KMS-11 (cell line): Measurements from ENCODE around the gene TSLP.

Source experiments
- H2AFZ ChIP-seq: fragments of 200-600 bp; sonication (generic); 2 replicates; pipeline ENCODE4 v1.6.1; 2016; ENCODE audit warnings: antibody characterized with exemption, mixed run types, low read depth
- H3K27ac ChIP-seq: fragments of 200-600 bp; sonication (generic); 2 replicates; pipeline ENCODE4 v1.6.1; 2016; ENCODE audit warnings: mild to moderate bottlenecking, mixed run types
- H3K27me3 ChIP-seq: fragments of 200-600 bp; sonication (generic); 2 replicates; pipeline ENCODE4 v1.6.1; 2017; ENCODE audit warnings: mild to moderate bottlenecking, low read depth, mixed run types, moderate library complexity; ENCODE audit not compliant: insufficient read depth
- H3K36me3 ChIP-seq: fragments of 200-600 bp; sonication (generic); 2 replicates; pipeline ENCODE4 v1.6.1; 2017; ENCODE audit warnings: mild to moderate bottlenecking, mixed run types; ENCODE audit not compliant: insufficient read depth
- H3K4me1 ChIP-seq: fragments of 200-600 bp; sonication (generic); 2 replicates; pipeline ENCODE4 v1.6.1; 2016; ENCODE audit warnings: mild to moderate bottlenecking, low read depth, mixed run types; ENCODE audit not compliant: poor library complexity, severe bottlenecking
- H3K4me2 ChIP-seq: fragments of 200-600 bp; sonication (generic); 2 replicates; pipeline ENCODE4 v1.7.0; 2016; ENCODE audit warnings: mild to moderate bottlenecking, mixed run types
- H3K4me3 ChIP-seq: fragments of 200-600 bp; sonication (generic); IDR thresholded peaks from 2 replicates; pipeline ENCODE4 v1.6.1; 2017; ENCODE audit warnings: low read depth, low read length, mixed read lengths; ENCODE audit not compliant: insufficient read depth
- H3K79me2 ChIP-seq: fragments of 200-600 bp; sonication (generic); 2 replicates; pipeline ENCODE4 v1.6.1; 2016; ENCODE audit warnings: low read depth, mixed run types; ENCODE audit not compliant: insufficient read depth
- H3K9ac ChIP-seq: fragments of 200-600 bp; sonication (generic); 2 replicates; pipeline ENCODE4 v1.6.1; 2016; ENCODE audit warnings: mild to moderate bottlenecking, mixed run types
- H4K20me1 ChIP-seq: fragments of 200-600 bp; sonication (generic); 2 replicates; pipeline ENCODE4 v1.6.1; 2016; ENCODE audit warnings: mild to moderate bottlenecking, mixed run types; ENCODE audit not compliant: insufficient read depth
- CTCF ChIP-seq: fragments of 200-600 bp; sonication (generic); conservative IDR thresholded peaks from 2 replicates; pipeline ENCODE4 v1.6.1; 2017; ENCODE audit warnings: low read depth, mild to moderate bottlenecking, antibody characterized with exemption, low read length, moderate library complexity, mixed read lengths

Gene TSLP

GRCh38 chr5:111066261-111066938 is 5.1 kb upstream of the TSLP start:
- H4K20me1 ChIP-seq = no peaks in the 10 kb centered on the region
- H2AFZ ChIP-seq = no peak overlapping the region
- no peak overlapping the region for H3K27ac ChIP-seq
- no peak overlapping the region for H3K9ac ChIP-seq
- H3K4me3 ChIP-seq = no peak overlapping the region
- no peaks in the 10 kb centered on the region for H3K27me3 ChIP-seq
- no peak overlapping the region for H3K4me2 ChIP-seq
- H3K79me2 ChIP-seq = no peaks in the 10 kb centered on the region
- H3K36me3 ChIP-seq = no peaks in the 10 kb centered on the region
- no peaks in the 10 kb centered on the region for H3K4me1 ChIP-seq
- TF ChIP-seq CTCF = no peak

GRCh38 chr5:111068213-111068612 is 3.3 kb upstream of the TSLP start:
- no peaks in the 10 kb centered on the region for H3K27me3 ChIP-seq
- H3K27ac ChIP-seq = no peak overlapping the region
- H3K9ac ChIP-seq = no peak overlapping the region

GRCh38 chr5:111069839-111070238 is 1.7 kb upstream of the TSLP start:
- no peak overlapping the region for H3K27ac ChIP-seq
- H3K79me2 ChIP-seq = no peaks in the 10 kb centered on the region
- H3K4me2 ChIP-seq = no peak overlapping the region
- no peak for TF ChIP-seq CTCF
- H3K4me3 ChIP-seq = no peak overlapping the region
- H2AFZ ChIP-seq = no peak overlapping the region
- no peaks in the 10 kb centered on the region for H3K36me3 ChIP-seq
- no peaks in the 10 kb centered on the region for H3K27me3 ChIP-seq
- H4K20me1 ChIP-seq = no peaks in the 10 kb centered on the region
- no peak overlapping the region for H3K9ac ChIP-seq
- peaks cover 2% of the 10 kb centered on the region for H3K4me1 ChIP-seq

More at GRCh38 chr5:111068213-111068612, 3.3 kb upstream of the TSLP start:
- no peak overlapping the region for H3K4me3 ChIP-seq
- TF ChIP-seq CTCF = no peak
- no peaks in the 10 kb centered on the region for H4K20me1 ChIP-seq
- no peak overlapping the region for H3K4me2 ChIP-seq
- H3K36me3 ChIP-seq = no peaks in the 10 kb centered on the region
- no peaks in the 10 kb centered on the region for H3K79me2 ChIP-seq
- H3K4me1 ChIP-seq = no peaks in the 10 kb centered on the region
- H2AFZ ChIP-seq = no peak overlapping the region

GRCh38 chr5:111070272-111071134 is 1.0 kb upstream of the TSLP start:
- Histone ChIP-seq H3K36me3 (no peaks in the 10 kb centered on the region), H2AFZ (no peak overlapping the region), H3K9ac (no peak overlapping the region), H3K27me3 (no peaks in the 10 kb centered on the region), H4K20me1 (no peaks in the 10 kb centered on the region), H3K4me1 (peaks cover 9% of the 10 kb centered on the region), H3K4me2 (no peak overlapping the region), H3K4me3 (no peak overlapping the region), H3K79me2 (no peaks in the 10 kb centered on the region), H3K27ac (no peak overlapping the region)
- TF ChIP-seq CTCF = no peak
